ENCODE measurements around the gene UNC13B. TPM values are rescaled to one million over a fixed set of nuclear protein-coding genes. Genes with fewer than 3 reads are reported as not detected.

UNC13B gene
- total and polyA plus RNA-seq, 2 donors (not counting 3 experiments of a cell fraction or from before 2014, with no cell fraction given), result 30.1 to 46.2 TPM

- H3K4me2 ChIP-seq (ENCODE audit: insufficient read depth, low read length), result no peak overlapping the region
- peaks cover 4% of the 10 kb centered on the region for H3K4me1 ChIP-seq (ENCODE audit: control insufficient read depth, extremely low read depth, insufficient read depth, low read length)
- intact Hi-C loops (cut with micrococcal nuclease) (no loop called here), dilution Hi-C loops (cut with MboI; ENCODE audit: extremely low pct_ligation_motif_present, low sequenced_read_pairs) (no loop called here)
- ChIA-PET CTCF (no interaction called here), POLR2A (no interaction called here)
- peaks cover 20% of the 10 kb centered on the region for H3K79me2 ChIP-seq (ENCODE audit: control insufficient read depth, insufficient read depth, low read length)
- no peaks in the 10 kb centered on the region for H3K9me1 ChIP-seq (replicated peaks; ENCODE audit: control insufficient read depth, extremely low read depth, insufficient read depth, low read length)
- H2AFZ ChIP-seq (ENCODE audit: low read depth, low read length), result no peak overlapping the region
- no peak for DNase-seq (ENCODE audit: low read depth, low spot score)
- H3K9ac ChIP-seq (replicated peaks; ENCODE audit: extremely low read depth, insufficient read depth, low read length), result no peak overlapping the region
- H3K27me3 ChIP-seq (ENCODE audit: control insufficient read depth in 2 of 2, insufficient read depth in 2 of 2, low read length in 2 of 2), result no peaks in the 10 kb centered on the region
- FAIRE-seq, result no peak
- H3K36me3 ChIP-seq (ENCODE audit: control insufficient read depth in 2 of 2, extremely low read depth in 1 of 2, insufficient read depth in 2 of 2, low read length in 2 of 2), result no peaks in the 10 kb centered on the region
- BruUV-seq (replicated peaks), result no TSS peak
- TF ChIP-seq POLR2AphosphoS5 (IDR thresholded peaks at IDR 0.05; ENCODE audit: insufficient read depth, low read depth, low read length) (no peak), JUN (IDR thresholded peaks at IDR 0.05; ENCODE audit: borderline replicate concordance, insufficient read depth, insufficient read length, low read depth) (no peak), EZH2 (IDR thresholded peaks at IDR 0.05; ENCODE audit: borderline replicate concordance, low read depth, low read length, severe bottlenecking) (no peak), GATA2 (IDR thresholded peaks at IDR 0.05; ENCODE audit: insufficient read depth, insufficient read length, low read depth, low read length) (no peak), MAX (IDR thresholded peaks at IDR 0.05; ENCODE audit: insufficient read depth, insufficient read length) (no peak), FOS (IDR thresholded peaks at IDR 0.05; ENCODE audit: borderline replicate concordance, insufficient read depth, low read length) (no peak), MYC (IDR thresholded peaks at IDR 0.05; ENCODE audit: low read depth, low read length) (no peak), POLR2A (IDR thresholded peaks at IDR 0.05; ENCODE audit: low read depth, low read length) (no peak)
- TF ChIP-seq, protein P1, sequence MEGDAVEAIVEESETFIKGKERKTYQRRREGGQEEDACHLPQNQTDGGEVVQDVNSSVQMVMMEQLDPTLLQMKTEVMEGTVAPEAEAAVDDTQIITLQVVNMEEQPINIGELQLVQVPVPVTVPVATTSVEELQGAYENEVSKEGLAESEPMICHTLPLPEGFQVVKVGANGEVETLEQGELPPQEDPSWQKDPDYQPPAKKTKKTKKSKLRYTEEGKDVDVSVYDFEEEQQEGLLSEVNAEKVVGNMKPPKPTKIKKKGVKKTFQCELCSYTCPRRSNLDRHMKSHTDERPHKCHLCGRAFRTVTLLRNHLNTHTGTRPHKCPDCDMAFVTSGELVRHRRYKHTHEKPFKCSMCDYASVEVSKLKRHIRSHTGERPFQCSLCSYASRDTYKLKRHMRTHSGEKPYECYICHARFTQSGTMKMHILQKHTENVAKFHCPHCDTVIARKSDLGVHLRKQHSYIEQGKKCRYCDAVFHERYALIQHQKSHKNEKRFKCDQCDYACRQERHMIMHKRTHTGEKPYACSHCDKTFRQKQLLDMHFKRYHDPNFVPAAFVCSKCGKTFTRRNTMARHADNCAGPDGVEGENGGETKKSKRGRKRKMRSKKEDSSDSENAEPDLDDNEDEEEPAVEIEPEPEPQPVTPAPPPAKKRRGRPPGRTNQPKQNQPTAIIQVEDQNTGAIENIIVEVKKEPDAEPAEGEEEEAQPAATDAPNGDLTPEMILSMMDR (IDR thresholded peaks at IDR 0.05; ENCODE audit: extremely low read depth in 1 of 2, insufficient read depth in 1 of 2, low read depth in 1 of 2, low read length in 2 of 2), result no peak
- no peaks in the 10 kb centered on the region for H3K9me3 ChIP-seq (replicated peaks; ENCODE audit: control insufficient read depth, insufficient read depth, low read length)
- H3K4me3 ChIP-seq (replicated peaks in 1 of 3; ENCODE audit: insufficient read depth in 1 of 3, low read depth in 1 of 3, low read length in 3 of 3), result no peak overlapping the region
- H3K27ac ChIP-seq (ENCODE audit: insufficient read depth, low read depth, low read length), result no peak overlapping the region
- no peaks in the 10 kb centered on the region for H4K20me1 ChIP-seq (replicated peaks; ENCODE audit: control insufficient read depth, extremely low read depth, insufficient read depth, low read length)
Measured at GRCh38 chr9:35177520-35177919, 15.7 kb downstream of the UNC13B start.

Measured in endothelial cell of umbilical vein (primary cell).